ENCODE results near the gene VSTM2L.

VSTM2L gene

GRCh38 chr20:37969949-37970855 lies 67.3 kb downstream of the VSTM2L start:
- no peak for DNase-seq (ENCODE audit: low spot score)

DNA sequence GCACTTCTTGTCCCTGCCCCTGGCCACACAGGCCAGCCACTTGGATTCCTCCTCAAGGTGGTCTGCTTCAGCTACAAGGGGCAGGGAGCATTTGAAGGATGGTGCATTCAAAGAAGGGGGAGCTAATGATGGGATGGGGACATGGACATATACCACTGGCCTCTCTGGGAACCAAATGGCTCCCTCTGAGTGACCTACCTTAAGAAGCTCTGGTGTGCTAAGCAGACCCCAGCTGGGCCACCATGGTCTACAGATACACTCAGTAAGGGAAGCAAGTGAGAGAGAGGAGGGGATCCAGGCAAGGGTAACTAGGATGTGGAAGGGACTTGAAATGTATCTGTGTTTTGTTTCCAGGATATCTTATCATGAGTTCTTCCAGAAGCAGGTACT lies 67.9 kb downstream of the VSTM2L start:
- no peak for DNase-seq (ENCODE audit: low spot score)

GRCh38 chr20:37971561-37972127 lies 68.7 kb downstream of the VSTM2L start:
- DNase-seq (ENCODE audit: low spot score), result no peak

GRCh38 chr20:37972256-37973058 lies 69.5 kb downstream of the VSTM2L start:
- DNase-seq (ENCODE audit: low spot score), result no peak

DNA sequence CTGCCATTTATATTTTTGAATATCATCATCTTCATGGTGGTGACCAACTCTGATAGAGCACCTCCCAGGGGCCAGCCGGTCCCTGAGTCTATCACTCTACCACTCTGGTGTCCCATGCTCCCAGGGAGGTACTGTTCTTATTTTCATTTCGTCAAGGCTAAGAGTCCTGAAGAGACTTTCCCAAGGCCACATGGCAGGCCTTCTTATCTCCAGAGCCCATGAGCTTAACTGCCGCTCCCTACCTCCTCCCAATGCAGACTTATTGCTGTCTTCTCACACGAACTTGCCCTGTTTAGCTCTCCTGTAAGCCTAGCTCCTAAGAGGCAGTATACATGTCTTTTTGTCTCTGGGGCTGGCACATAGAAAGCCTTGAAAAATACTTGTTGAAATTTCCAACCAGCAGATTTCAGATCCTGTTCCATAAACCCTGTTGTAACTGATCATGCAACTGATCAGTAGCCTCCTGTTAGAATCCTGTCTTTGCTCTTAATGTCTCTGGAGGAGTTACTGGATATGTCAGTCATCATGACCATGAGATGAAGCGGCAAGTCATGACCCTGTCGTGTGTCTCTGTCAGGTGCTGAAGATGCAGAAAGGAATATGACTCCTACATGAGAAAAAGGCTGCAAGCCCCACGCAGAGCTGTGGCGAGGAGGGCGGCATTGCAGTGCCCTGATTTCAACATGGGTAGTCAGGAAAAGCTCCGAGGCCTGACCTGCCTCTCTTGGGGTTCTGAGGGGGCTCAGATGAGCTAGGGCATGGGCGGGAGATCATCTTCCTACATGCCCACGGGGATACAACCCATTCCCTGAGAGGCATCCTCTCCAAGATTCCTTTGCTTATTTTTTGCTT lies 70.4 kb downstream of the VSTM2L start:
- no peak for DNase-seq (ENCODE audit: low spot score)

DNA sequence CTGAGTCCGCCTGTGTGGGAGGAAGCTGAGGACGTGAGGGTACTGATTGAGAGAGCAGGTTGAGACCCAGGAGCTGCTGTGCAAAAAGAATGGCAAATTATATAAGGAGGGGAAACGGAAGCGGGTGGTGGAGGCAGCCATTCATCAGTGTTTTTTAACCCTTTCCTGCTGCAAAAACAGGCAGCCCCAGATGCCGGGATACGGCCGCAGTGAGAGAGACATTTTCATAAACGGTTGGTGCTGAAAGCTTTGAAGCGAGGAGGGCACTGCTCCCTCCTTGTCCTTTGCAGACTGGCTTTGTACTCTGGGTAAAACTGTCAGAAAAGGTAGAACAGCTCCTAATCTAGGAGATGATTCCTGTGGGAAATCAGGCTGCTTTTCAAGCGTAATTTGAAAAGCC lies 74.0 kb downstream of the VSTM2L start:
- DNase-seq (ENCODE audit: low spot score), result no peak

DNA sequence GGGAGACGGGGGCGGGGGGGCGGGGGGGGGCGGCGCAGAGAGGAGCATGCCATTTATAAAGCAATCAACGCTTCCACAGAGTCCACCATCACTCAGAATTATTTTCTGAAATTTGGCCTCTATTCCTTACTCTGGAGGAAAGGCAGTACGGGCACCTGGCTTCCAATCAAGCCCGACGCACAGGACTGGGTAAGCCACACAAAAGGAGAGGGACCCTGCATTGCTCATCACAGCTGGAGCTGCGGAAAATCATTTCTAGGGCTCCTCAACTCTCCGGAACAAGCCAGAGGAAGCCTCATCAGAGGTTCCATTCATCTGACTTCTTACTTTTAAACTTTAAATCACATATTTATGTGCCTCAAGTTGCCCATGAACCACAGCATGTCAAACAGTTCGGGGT lies 74.4 kb downstream of the VSTM2L start:
- DNase-seq (ENCODE audit: low spot score), result no peak

GRCh38 chr20:37977786-37978185 lies 74.9 kb downstream of the VSTM2L start:
- DNase-seq (ENCODE audit: low spot score), result no peak

DNA sequence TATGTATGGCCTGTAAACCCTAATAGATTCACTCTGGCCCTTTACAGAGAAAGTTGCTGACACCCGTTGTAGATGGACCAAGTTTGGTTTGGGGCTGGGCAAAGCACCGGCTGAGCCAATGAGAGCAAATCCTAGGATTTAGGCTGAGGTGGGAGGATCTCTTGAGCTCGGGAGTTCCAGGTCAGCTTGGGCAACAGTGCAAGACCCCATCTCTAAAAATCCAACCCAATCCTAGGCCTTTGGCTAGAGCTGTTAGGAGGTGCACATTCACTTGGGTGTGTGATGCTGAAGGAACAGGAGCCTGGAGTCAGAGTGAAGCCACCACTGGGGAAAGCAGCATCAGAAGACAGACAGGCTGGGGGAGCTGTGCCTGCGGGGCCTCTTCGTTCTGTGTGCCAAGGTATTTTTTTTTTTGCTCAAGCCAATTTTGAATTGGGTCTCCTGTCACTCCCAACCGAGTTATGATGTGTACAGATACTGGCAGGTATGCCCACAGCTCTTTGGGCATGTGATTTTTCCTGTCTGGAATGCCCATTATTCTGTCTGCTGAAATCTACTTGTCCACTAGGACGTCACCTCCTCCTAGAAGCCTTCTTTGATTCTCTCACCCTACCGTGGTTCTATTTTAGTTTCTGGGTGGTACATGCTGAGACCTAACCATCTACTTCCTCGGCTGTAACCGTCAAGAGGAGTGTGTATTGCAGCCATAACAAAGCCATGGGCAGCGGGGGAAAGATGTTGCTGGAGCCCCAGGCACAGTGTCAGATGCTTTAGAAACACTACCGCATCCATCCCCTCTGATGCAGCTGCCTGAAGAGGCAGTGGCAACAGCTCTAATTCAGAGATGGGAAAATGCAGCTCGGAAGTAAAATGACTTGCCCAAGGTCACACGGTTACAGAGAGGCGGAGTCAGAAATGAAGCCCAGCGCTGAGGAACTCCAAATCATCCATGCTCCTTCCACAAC lies 76.4 kb downstream of the VSTM2L start:
- no peak for DNase-seq (ENCODE audit: low spot score)

DNA sequence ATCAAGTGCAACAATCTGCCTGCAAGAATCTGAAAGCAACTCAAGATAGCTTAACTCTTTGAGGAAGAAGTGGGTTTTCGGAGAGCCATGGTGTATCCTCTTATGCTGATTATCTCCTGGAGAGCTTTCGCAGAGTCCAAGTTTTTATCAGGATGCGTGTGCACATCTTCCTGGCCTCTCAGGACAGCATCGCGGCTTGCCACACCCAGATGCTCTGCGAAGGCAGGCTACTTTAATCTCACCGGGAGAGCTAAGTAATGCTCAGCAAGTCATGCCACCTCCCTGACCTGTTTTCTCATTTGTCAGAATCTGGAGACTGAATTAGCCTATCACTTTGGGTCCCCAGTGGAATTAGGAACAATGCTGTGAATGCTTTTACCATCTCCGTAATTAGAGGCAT lies 77.5 kb downstream of the VSTM2L start:
- DNase-seq (ENCODE audit: low spot score), result no peak

GRCh38 chr20:37980876-37981275 lies 77.9 kb downstream of the VSTM2L start:
- DNase-seq (ENCODE audit: low spot score), result no peak

- no peak for DNase-seq (ENCODE audit: low spot score)
Measured at GRCh38 chr20:37981568-37981967, 78.6 kb downstream of the VSTM2L start.

DNA sequence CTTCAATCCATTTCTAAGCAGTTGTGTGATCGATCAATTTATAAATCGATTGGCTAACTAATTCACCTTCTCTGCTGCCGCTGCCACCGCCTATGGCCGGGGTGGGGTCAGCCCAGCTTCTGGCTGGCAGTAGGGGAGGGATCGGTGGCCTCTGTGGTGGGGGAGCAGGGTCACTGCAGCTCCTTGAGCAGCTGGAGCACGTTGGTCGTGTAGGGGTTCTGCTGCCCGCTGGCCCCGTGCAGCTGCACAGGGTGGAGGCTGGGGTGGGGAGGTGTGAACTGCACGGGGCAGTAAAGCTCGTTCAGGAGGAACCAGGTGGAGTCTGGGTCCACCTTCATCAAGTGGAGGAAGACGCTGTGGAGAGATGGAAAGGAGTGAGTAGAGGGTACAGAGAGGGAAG lies 80.4 kb downstream of the VSTM2L start:
- no peak for DNase-seq (ENCODE audit: low spot score)

DNA sequence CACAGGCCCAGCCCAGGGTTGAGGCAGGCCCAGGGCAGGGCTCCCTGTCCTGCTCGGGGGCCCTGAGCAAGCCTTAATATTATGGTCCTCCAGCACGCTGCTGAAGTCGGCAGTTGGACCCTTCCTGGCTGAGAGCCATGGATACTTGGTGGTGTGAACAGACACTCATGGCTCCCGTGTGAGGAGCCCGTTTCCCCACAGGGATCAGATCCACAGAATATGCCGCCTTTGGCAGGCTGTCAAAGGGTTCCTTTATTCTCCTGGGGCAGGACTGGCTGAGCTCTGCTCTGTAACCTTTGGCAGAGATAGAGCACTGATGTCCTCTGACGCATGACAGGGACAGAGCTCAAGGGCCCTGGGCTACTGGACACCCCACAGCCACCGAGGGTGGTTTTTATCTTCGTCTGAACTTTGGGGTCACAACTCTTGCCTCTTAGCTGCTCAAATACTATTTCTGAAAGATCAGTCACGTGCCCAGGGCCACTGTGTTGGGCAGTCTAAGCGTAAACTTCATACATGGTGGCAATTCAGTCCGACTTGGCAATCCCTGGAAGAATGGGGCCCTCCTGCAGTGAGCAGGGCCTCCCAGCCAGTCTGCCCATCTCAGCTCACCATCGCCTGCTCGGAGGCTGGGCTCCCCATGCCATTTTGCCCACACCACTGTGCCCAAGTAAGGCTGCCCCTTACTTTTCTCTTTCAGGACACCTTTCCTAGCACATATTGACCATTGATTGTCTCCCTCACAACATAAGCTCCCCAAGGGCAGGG lies 81.3 kb downstream of the VSTM2L start:
- no peak for DNase-seq (ENCODE audit: low spot score)

DNA sequence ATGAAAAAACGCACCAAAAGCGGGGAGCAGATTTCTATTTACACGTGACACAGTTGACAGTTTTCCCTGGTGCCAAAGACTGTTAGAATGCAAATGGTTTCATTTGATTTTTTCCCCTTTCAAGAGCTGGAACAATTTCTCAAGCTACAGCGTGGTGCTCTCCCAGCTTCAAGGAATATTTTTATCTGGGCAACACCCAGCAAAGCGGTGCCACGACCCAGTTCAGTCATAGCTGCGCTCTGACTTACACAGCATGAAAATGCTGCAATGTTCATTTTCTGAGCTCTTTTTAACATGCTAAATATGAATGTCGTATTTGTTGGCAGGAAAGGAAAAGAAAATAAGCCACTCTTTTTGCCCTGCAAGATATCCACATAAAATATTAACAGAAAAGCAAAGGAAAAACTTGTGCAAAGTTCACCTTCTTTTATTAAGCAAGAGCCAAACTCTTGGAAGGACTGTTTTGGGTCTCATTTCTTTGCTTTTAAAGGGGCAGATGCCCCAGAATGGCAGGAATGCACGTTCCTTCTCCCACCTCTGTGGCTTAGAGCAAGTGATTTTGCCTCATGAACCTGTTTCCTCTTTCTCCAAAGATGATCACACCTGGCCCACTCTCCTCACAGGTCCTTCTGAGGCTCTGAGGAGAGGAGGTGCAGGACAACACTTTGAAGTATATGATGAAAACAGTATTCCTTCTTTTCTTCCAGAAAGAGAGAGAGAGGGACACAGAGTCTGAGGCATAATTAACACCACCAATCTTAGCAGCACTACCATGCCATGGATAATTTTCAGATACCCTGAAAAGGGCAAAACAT lies 83.3 kb downstream of the VSTM2L start:
- DNase-seq (ENCODE audit: low spot score), result no peak

GRCh38 chr20:37986873-37987601 lies 84.1 kb downstream of the VSTM2L start:
- DNase-seq (ENCODE audit: low spot score), result no peak

DNA sequence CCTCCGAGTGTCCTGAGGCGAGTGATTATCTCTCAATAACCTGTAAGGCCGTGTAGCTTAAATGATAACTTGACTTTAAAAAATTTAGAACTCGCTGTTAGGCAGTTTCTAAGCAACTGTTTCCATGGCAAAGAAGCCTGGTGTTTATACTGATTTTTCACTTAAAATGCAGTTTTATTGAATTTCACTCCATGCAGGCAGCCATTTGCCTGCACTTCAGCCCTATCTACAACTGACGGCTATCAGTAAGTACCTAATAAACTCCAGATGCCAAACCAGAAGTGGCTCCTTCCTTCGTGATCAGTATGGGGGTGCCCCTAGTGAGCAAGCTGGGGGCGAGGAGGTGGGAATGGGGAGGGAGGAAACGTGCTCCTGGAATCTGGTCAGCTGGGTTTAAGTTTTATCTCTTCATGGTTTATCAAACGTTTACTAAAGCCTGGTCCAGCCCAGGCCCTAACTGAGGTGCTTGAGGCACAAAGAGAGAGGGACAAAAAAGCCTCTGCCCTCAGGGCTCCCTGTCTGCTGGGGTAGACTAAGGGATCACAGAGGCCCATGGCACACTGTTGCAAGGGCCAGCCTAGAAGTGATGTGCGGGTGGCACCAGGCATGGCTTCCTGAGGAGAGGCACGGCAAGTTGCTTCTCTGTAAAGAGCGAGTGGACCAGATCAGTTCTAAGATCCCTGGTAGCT lies 84.8 kb downstream of the VSTM2L start:
- DNase-seq (ENCODE audit: low spot score), result no peak

Data from CD4-positive, alpha-beta T cell treated with Interleukin-15 for 4 hours (primary cell).